ENCODE measurements around the gene KCNQ4. TPM values are rescaled to one million over a fixed set of nuclear protein-coding genes. Genes with fewer than 3 reads are reported as not detected.

The KCNQ4 gene
- total RNA-seq, 1 donor, result under 0.01 TPM

DNA sequence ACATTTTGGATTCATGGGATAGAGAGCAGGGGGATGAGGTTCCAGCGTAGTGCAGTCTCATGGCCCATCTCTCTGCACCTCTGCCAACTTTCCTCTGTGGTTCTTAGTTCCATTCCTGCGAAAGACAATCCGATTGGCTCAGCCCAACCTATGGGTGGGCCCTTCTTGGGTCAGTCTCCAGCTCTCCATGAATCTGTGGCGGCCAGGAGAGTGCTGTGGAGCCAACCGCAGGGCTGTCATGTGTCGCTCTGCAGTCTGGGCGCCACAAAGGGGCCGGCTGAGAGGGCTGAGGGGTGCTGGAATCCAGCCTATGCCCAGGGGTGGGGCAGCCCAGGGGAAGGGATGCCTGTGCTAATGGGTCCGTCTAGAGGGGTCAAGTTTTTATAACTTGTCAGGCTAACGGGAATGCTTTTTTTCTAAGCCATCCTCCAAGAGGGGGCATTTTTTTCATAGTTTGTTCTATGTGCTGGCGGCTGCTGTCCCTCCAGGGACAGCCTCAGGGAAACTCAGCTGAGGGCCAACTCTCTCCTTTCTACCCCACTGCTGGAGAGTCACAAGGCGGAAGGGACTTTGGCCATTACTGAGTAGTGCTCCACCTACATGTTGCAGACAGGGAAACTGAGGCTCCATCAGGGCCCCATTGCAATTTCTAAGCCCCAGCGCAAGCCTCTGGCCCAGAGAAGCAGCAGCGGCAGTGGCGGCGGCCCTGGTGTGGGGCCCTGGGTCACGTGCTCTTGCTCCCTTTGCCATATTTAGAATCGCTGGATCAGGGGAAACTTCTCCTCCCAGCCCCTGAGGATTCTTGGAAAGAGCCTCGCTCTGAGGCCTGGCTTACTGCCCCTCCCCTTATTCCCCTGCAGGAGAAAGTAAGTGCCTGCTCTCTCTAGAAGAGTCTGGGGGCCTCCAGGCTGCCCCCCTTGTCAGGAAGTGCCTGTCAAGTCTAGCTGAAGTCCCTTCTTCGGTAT is 23.4 kb downstream of the KCNQ4 start:
- Histone ChIP-seq H3K9me3 (ENCODE audit: low read depth, low read length) (no peaks in the 10 kb centered on the region), H3K4me1 (ENCODE audit: insufficient read depth, low read length) (peaks cover 10% of the 10 kb centered on the region), H3K4me3 (ENCODE audit: low read length) (no peak overlapping the region)

DNA sequence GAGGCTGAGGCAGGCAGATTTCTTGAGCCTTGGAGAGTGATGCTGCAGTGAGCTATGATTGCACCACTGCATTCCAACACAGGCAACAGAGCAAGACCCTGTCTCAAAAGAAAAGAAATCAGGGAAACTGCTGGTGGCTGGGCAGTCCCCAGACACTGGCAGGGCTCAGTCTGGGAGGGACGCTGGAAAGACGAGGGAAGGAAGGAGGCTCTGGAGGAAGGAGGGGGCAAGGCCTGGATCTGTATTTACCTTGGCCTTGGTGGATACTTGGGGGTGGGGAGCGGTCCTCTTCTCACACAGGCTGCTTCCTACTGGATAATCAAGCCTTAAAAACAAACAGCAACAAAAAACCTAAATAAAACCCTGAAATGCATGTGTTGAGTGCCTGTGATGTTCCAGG is 24.4 kb downstream of the KCNQ4 start:
- no peak overlapping the region for H3K4me3 ChIP-seq (ENCODE audit: low read length)
- H3K9me3 ChIP-seq (ENCODE audit: low read depth, low read length), result no peaks in the 10 kb centered on the region
- H3K4me1 ChIP-seq (ENCODE audit: insufficient read depth, low read length), result peaks cover 8% of the 10 kb centered on the region
- H3K27me3 ChIP-seq (ENCODE audit: insufficient read depth, low read length), result no peaks in the 10 kb centered on the region

More for the DNA sequence above, 23.4 kb downstream of the KCNQ4 start:
- H3K27me3 ChIP-seq (ENCODE audit: insufficient read depth, low read length), result no peaks in the 10 kb centered on the region

DNA sequence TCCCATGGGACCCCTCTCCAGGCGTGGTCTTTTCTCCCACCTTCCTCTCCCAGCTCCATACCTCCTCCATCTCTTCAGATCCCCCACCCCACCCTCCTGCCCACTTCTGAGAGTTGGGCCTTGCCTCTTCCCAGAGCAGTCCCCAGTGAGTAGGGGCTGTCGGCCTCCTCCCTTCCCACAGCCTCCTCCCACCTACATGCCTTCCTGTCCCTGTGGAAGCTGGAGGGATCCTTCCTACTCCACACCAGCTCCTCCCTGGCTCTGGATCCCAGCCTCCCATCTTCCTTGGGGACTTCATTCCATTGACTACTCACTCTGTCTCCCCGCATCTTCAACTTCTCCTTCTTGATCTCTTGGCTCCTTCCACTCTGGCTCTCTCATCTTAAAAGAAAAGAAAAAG is 24.9 kb downstream of the KCNQ4 start:
- Histone ChIP-seq H3K4me3 (ENCODE audit: low read length) (no peak overlapping the region), H3K4me1 (ENCODE audit: insufficient read depth, low read length) (peaks cover 8% of the 10 kb centered on the region), H3K27me3 (ENCODE audit: insufficient read depth, low read length) (no peaks in the 10 kb centered on the region)

GRCh38 chr1:40808909-40809308 is 25.3 kb downstream of the KCNQ4 start:
- Histone ChIP-seq H3K4me1 (ENCODE audit: insufficient read depth, low read length) (peaks cover 8% of the 10 kb centered on the region), H3K4me3 (ENCODE audit: low read length) (no peak overlapping the region), H3K27me3 (ENCODE audit: insufficient read depth, low read length) (no peaks in the 10 kb centered on the region), H3K9me3 (ENCODE audit: low read depth, low read length) (no peaks in the 10 kb centered on the region)

More for the DNA sequence above, 24.9 kb downstream of the KCNQ4 start:
- H3K9me3 ChIP-seq (ENCODE audit: low read depth, low read length), result no peaks in the 10 kb centered on the region

DNA sequence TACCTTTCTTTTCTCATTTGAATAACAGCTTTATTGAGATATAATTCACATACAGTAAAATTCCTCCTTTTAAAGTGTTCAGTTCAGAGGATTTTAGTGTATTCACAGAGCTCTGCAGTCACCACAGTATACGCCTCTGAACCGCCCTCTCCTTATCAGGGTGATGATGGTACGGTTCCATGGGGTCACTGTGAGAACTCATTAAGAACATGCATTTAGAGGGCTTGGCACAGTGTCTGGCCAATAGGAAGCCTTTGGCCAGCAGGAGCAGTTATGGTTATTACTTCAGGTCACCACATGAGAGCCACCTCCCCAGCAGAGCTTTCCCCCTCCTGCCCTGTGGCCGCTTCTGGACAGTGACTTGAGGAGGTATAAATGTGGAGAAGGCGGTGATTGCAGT is 27.3 kb downstream of the KCNQ4 start:
- no peaks in the 10 kb centered on the region for H3K9me3 ChIP-seq (ENCODE audit: low read depth, low read length)
- H3K4me1 ChIP-seq (ENCODE audit: insufficient read depth, low read length), result peaks cover 8% of the 10 kb centered on the region
- H3K4me3 ChIP-seq (ENCODE audit: low read length), result no peak overlapping the region
- no peaks in the 10 kb centered on the region for H3K27me3 ChIP-seq (ENCODE audit: insufficient read depth, low read length)

- no peaks in the 10 kb centered on the region for H3K9me3 ChIP-seq (ENCODE audit: low read depth, low read length)
- H3K4me1 ChIP-seq (ENCODE audit: insufficient read depth, low read length), result peaks cover 10% of the 10 kb centered on the region
- H3K4me3 ChIP-seq (ENCODE audit: low read length), result no peak overlapping the region
- peaks cover 3% of the 10 kb centered on the region for H3K27me3 ChIP-seq (ENCODE audit: insufficient read depth, low read length)
Measured at GRCh38 chr1:40815420-40815819, 31.8 kb downstream of the KCNQ4 start.

GRCh38 chr1:40817791-40818263 is 34.2 kb downstream of the KCNQ4 start:
- H3K27me3 ChIP-seq (ENCODE audit: insufficient read depth, low read length), result peaks cover 3% of the 10 kb centered on the region

DNA sequence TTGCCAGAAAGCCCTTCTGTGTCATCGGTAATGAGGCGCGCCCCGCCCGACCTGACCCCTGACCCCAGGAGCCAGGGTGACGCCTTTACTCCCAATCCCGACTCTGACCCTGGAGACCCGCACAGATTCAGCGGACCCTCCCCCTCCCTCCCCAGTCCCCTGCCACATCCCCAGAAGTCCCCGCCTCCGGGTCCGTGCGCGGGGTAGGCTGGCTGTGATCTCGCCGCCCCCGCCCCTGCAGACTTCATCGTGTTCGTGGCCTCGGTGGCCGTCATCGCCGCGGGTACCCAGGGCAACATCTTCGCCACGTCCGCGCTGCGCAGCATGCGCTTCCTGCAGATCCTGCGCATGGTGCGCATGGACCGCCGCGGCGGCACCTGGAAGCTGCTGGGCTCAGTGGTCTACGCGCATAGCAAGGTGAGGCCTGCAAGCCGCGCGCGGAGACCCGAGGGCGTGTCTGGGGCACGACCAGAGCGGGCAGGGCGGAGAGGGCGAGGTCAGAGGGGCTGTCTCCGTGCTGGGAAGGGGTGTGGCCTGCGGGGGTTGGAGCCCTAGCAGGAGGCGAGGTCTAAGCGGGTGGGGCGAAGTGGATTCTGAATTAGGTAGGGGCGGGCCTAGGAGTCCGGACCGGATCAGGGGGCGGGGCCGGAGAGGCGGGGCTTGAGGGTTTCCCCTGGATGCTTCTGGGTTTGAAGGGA is 34.8 kb downstream of the KCNQ4 start:
- Histone ChIP-seq H3K4me1 (ENCODE audit: insufficient read depth, low read length) (peaks cover 10% of the 10 kb centered on the region), H3K9me3 (ENCODE audit: low read depth, low read length) (no peaks in the 10 kb centered on the region), H3K4me3 (ENCODE audit: low read length) (peak overlapping the region; percentile 35), H3K27me3 (ENCODE audit: insufficient read depth, low read length) (peaks cover 3% of the 10 kb centered on the region)

More at GRCh38 chr1:40817791-40818263, 34.2 kb downstream of the KCNQ4 start:
- Histone ChIP-seq H3K9me3 (ENCODE audit: low read depth, low read length) (no peaks in the 10 kb centered on the region), H3K4me1 (ENCODE audit: insufficient read depth, low read length) (peaks cover 10% of the 10 kb centered on the region), H3K4me3 (ENCODE audit: low read length) (peak overlapping the region; percentile 35)

DNA sequence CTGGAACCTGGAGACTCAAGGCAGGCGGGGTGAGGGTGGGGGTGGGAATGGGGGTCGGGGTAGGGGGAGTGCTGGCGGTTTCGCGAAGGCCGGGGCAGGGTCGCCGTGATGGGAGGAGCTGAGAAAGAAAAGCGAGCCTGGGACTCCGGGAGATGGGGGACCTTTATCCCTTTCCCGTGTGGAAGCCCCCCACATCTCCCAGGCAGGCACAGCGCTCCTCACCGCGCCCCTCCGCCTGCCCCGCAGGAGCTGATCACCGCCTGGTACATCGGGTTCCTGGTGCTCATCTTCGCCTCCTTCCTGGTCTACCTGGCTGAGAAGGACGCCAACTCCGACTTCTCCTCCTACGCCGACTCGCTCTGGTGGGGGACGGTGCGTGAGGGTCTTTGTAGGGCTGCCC is 35.5 kb downstream of the KCNQ4 start:
- H3K27me3 ChIP-seq (ENCODE audit: insufficient read depth, low read length), result peaks cover 3% of the 10 kb centered on the region
- H3K9me3 ChIP-seq (ENCODE audit: low read depth, low read length), result no peaks in the 10 kb centered on the region
- no peak overlapping the region for H3K4me3 ChIP-seq (ENCODE audit: low read length)
- H3K4me1 ChIP-seq (ENCODE audit: insufficient read depth, low read length), result peaks cover 10% of the 10 kb centered on the region

DNA sequence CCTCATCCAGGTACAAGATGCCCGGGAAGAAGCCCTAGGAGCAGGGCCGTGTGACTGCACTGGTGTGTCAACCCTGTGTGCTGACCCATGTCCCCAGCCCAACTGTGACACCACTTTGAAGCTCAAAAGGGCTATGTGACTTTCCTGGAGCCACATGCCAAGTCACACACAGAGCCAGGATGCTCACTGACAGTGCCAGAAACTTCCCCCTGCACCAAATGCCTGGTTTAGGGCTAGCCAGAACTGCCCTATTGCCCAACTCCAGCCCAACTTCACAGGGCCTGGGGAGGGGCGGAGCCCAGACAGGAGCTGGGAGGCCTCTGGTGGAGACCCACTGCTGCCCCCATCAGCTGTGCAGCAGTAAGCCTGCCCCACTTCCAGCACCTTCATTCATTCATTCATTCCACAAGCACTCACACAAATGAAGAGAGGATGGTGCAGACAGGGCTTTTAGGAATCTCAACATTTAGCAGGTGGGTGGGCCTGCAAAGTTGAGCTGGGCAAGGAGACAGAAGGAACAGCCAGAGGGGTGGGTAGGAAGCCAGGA is 36.7 kb downstream of the KCNQ4 start:
- peaks cover 16% of the 10 kb centered on the region for H3K4me1 ChIP-seq (ENCODE audit: insufficient read depth, low read length)
- no peak overlapping the region for H3K4me3 ChIP-seq (ENCODE audit: low read length)
- peaks cover 3% of the 10 kb centered on the region for H3K27me3 ChIP-seq (ENCODE audit: insufficient read depth, low read length)
- no peaks in the 10 kb centered on the region for H3K9me3 ChIP-seq (ENCODE audit: low read depth, low read length)

GRCh38 chr1:40820911-40821693 is 37.5 kb downstream of the KCNQ4 start:
- no peaks in the 10 kb centered on the region for H3K9me3 ChIP-seq (ENCODE audit: low read depth, low read length)

GRCh38 chr1:40822890-40823289 is 39.3 kb downstream of the KCNQ4 start:
- H3K9me3 ChIP-seq (ENCODE audit: low read depth, low read length), result no peaks in the 10 kb centered on the region
- H3K4me3 ChIP-seq (ENCODE audit: low read length), result no peak overlapping the region
- H3K27me3 ChIP-seq (ENCODE audit: insufficient read depth, low read length), result peaks cover under 1% of the 10 kb centered on the region
- H3K4me1 ChIP-seq (ENCODE audit: insufficient read depth, low read length), result peaks cover 23% of the 10 kb centered on the region

More at GRCh38 chr1:40820911-40821693, 37.5 kb downstream of the KCNQ4 start:
- peaks cover 24% of the 10 kb centered on the region for H3K4me1 ChIP-seq (ENCODE audit: insufficient read depth, low read length)
- peaks cover 3% of the 10 kb centered on the region for H3K27me3 ChIP-seq (ENCODE audit: insufficient read depth, low read length)
- no peak overlapping the region for H3K4me3 ChIP-seq (ENCODE audit: low read length)

- Histone ChIP-seq H3K27me3 (ENCODE audit: insufficient read depth, low read length) (no peaks in the 10 kb centered on the region), H3K4me1 (ENCODE audit: insufficient read depth, low read length) (peaks cover 19% of the 10 kb centered on the region), H3K9me3 (ENCODE audit: low read depth, low read length) (no peaks in the 10 kb centered on the region), H3K4me3 (ENCODE audit: low read length) (no peak overlapping the region)
Measured at GRCh38 chr1:40823345-40823744, 39.8 kb downstream of the KCNQ4 start.

GRCh38 chr1:40823983-40824382 is 40.4 kb downstream of the KCNQ4 start:
- no peaks in the 10 kb centered on the region for H3K9me3 ChIP-seq (ENCODE audit: low read depth, low read length)
- no peak overlapping the region for H3K4me3 ChIP-seq (ENCODE audit: low read length)
- no peaks in the 10 kb centered on the region for H3K27me3 ChIP-seq (ENCODE audit: insufficient read depth, low read length)
- peaks cover 16% of the 10 kb centered on the region for H3K4me1 ChIP-seq (ENCODE audit: insufficient read depth, low read length)

All from mononuclear cell (primary cell).